GM12878 (cell line): ENCODE data around the gene SLC29A1.
A peak's percentile ranks its signal among the peaks of the same experiment; 100 is the strongest.

ENCODE experiments used
- BACH1 ChIP-seq: fragments of 450-650 bp; IDR thresholded peaks from 2 replicates; pipeline ENCODE4 v1.6.1; 2017; ENCODE audit warnings: mild to moderate bottlenecking, borderline replicate concordance
- CEBPB ChIP-seq, 2 experiments: fragments of 150-350 bp in 1 of 2; IDR thresholded peaks; 2 replicates each; pipeline ENCODE4 v1.6.1; 2012 to 2014; ENCODE audit warnings: low read depth in 2 of 2, low read length in 2 of 2, borderline replicate concordance in 1 of 2, inconsistent platforms in 1 of 2
- EZH2 ChIP-seq: IDR thresholded peaks from 2 replicates; pipeline ENCODE4 v1.6.1; 2012; ENCODE audit warnings: low read depth, mild to moderate bottlenecking, control low read depth, inconsistent platforms, low read length, borderline replicate concordance; ENCODE audit not compliant: control insufficient read depth
- FOXK2 ChIP-seq: fragments of 450-650 bp; IDR thresholded peaks from 2 replicates; pipeline ENCODE4 v1.6.1; 2017; ENCODE audit warnings: mild to moderate bottlenecking, moderate library complexity
- KDM1A ChIP-seq: fragments of 200-600 bp; sonication (generic); IDR thresholded peaks from 2 replicates; pipeline ENCODE4 v1.6.1; 2016; ENCODE audit warnings: borderline replicate concordance
- MXI1 ChIP-seq: fragments of 150-350 bp; IDR thresholded peaks from 2 replicates; pipeline ENCODE4 v1.6.1; 2011; ENCODE audit warnings: low read depth, mild to moderate bottlenecking, inconsistent platforms, low read length, improper control_type of control experiment
- RELA ChIP-seq: fragments of 450-650 bp; IDR thresholded peaks from 2 replicates; pipeline ENCODE4 v1.8.0; 2014; ENCODE audit warnings: borderline replicate concordance; ENCODE audit not compliant: partially characterized antibody
- SREBF2 ChIP-seq: IDR thresholded peaks from 2 replicates; pipeline ENCODE4 v1.6.1; 2012; ENCODE audit warnings: mild to moderate bottlenecking, low read length
- TF ChIP-seq, protein P1 (sequence below): IDR thresholded peaks from 2 replicates; pipeline ENCODE4 v1.6.1; 2011; ENCODE audit warnings: low read depth, mild to moderate bottlenecking, low read length, moderate library complexity, borderline replicate concordance; ENCODE audit errors: extremely low read depth
- TF ChIP-seq, protein P2 (sequence below), 3 experiments: IDR thresholded peaks in 2 of 3; conservative IDR thresholded peaks in 1 of 3; 2 replicates each; pipeline ENCODE4 v1.5.1; 2011; ENCODE audit warnings: low read depth in 3 of 3, low read length in 3 of 3, mild to moderate bottlenecking in 3 of 3, control low read depth in 2 of 3, moderate library complexity in 2 of 3, inconsistent platforms in 1 of 3, mixed read lengths in 1 of 3; ENCODE audit not compliant: control insufficient read depth in 2 of 3, insufficient read depth in 1 of 3; ENCODE audit errors: extremely low read depth in 1 of 3

DNA sequence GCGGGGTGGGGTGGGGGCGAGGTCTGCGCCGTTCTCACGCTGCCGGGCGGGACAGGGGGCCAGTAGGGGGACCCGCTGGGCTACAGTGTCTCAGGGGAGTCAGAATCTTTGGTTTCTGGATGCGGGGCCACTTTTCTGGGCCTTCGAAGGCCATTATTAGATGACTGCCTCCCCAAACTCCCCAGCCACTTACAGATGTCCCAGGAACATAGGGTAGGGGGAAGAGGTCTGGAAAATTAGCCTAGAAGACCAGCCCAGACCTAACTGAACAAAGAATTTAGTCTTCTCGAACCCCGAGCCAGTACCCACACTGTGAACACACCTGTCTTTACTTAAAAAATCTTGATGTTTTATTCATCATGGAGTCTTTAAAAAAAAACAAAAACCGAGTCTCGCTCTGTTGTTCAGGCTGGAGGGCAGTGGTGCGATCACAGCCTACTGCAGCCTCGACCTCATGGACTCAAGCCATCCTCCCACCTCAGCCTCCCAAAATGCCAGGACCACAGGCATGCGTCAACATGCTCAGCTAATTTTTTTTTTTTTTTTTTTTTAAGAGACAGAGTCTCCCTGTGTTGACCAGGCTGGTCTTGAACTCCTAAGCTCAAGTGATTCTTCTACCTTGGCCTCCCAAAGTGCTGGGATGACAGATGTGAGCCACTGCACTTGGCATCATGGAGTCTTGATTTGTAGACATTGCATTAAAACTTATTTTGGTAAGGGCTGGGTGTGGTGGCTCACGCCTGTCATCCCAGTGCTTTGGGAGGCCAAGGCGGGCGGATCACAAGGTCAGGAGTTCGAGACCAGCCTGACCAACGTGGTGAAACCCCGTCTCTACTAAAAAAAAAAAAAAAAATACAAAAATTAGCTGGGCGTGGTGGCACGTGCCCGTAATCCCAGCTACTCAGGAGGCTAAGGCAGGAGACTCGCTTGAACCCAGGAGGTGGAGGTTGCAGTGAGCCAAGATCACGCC lies 3.3 kb upstream of the SLC29A1 start:
- no peak for TF ChIP-seq CEBPB (IDR thresholded peaks at IDR 0.05; ENCODE audit: borderline replicate concordance in 1 of 2, low read depth in 2 of 2, low read length in 2 of 2)
- TF ChIP-seq, protein P1, sequence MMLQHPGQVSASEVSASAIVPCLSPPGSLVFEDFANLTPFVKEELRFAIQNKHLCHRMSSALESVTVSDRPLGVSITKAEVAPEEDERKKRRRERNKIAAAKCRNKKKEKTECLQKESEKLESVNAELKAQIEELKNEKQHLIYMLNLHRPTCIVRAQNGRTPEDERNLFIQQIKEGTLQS, result no peak
- TF ChIP-seq, protein P2, sequence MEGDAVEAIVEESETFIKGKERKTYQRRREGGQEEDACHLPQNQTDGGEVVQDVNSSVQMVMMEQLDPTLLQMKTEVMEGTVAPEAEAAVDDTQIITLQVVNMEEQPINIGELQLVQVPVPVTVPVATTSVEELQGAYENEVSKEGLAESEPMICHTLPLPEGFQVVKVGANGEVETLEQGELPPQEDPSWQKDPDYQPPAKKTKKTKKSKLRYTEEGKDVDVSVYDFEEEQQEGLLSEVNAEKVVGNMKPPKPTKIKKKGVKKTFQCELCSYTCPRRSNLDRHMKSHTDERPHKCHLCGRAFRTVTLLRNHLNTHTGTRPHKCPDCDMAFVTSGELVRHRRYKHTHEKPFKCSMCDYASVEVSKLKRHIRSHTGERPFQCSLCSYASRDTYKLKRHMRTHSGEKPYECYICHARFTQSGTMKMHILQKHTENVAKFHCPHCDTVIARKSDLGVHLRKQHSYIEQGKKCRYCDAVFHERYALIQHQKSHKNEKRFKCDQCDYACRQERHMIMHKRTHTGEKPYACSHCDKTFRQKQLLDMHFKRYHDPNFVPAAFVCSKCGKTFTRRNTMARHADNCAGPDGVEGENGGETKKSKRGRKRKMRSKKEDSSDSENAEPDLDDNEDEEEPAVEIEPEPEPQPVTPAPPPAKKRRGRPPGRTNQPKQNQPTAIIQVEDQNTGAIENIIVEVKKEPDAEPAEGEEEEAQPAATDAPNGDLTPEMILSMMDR (IDR thresholded peaks at IDR 0.05 in 2 of 3, conservative IDR thresholded peaks at IDR 0.05 in 1 of 3; ENCODE audit: control insufficient read depth in 2 of 3, extremely low read depth in 1 of 3, insufficient read depth in 1 of 3, low read depth in 3 of 3, low read length in 3 of 3), result peak in 2 of 3 experiments; percentile 14 to 17; a peak in 2 of 6 replicates
- no peak for TF ChIP-seq SREBF2
- no peak for TF ChIP-seq FOXK2
- TF ChIP-seq KDM1A, result no peak
- no peak for TF ChIP-seq EZH2
- no peak for TF ChIP-seq MXI1
- no peak for TF ChIP-seq BACH1
- no peak for TF ChIP-seq RELA
